Measurements from ENCODE around the gene SGSH.

The SGSH gene

DNA sequence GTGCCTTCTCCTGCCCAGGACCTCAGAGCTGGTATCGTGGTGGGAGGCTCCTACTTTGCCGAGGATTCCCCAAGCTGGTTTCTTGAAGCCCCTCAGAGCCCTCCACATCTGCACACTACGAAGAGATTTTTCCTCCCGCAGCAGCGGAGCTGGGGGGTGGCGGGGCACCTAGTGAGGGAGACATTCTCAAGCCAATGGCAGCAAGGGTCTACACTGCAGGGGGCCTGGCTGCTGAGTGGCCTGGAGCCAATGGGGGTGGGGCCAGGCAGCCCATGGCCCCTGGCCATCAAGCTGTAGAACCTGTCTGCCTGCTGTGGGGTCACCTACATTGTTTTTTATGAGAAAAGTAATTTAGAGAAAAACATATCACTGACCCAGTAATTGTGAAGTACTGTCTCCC lies 5.1 kb upstream of the SGSH start:
- no peak for DNase-seq

GRCh38 chr17:80224683-80225082 lies 4.5 kb upstream of the SGSH start:
- no peak for DNase-seq

DNA sequence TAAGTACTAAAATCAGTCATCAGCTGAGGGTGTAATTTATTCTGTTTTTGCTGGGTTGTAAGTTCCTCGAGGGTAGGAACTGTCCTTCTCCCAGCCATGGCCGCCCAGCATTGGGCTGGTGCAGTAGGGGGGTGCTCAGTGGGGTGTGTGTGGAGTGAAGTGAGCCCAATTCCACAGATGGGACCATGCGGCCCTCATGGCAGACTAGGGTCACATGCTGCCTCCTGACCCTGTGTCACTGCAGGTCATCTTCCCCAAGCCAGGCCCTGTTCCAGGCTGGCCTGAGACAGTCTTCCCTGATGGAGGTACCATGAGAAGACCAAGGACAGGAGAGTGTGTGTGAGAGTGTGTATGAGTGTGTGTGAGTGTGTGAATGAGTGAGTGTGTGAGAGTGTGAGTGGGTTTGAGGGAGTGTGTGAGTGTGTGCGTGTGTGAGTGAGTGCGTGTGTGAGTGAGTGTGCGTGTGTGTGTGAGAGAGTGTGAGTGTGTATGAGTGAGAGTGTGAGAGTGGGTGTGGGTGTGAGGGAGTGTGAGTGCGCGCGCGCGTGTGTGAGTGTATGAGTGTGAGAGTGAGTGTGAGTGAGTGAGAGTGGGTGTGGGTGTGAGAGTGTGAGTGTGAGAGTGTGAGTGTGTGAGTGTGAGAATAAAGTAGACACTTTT lies 3.8 kb upstream of the SGSH start:
- no peak for DNase-seq

- no peak for DNase-seq
Measured at GRCh38 chr17:80223142-80223815, 3.1 kb upstream of the SGSH start.

DNA sequence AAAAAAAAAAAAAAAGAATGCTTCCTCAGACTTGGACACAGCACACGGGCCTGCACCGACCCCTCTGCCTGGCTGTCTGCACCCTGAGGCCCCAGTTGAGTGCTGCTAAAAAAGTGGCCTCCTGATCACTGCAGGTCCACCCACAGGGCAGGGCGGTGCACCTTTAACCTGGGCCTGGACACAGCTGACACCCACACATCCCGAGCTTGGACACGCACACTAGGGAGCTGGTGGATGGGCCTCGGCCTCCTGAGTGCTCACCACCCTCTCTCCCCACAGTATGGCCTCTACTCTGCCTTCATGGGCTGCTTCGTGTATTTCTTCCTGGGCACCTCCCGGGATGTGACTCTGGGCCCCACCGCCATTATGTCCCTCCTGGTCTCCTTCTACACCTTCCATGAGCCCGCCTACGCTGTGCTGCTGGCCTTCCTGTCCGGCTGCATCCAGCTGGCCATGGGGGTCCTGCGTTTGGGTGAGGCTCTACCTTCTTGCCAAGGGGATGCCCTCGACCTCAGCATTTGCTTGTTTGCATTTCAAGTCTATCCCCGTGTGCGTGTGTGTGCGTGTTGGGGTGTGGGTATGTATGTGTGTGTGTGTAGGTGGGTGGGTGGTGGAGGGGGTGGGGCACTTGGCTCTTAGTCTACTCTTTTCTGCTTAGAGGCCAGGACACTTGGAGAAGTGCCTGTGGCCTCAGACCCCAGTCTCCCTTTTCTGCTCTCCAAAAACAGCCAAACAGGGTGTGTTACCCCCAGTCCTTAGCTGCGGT lies 2.4 kb upstream of the SGSH start:
- no peak for DNase-seq

DNA sequence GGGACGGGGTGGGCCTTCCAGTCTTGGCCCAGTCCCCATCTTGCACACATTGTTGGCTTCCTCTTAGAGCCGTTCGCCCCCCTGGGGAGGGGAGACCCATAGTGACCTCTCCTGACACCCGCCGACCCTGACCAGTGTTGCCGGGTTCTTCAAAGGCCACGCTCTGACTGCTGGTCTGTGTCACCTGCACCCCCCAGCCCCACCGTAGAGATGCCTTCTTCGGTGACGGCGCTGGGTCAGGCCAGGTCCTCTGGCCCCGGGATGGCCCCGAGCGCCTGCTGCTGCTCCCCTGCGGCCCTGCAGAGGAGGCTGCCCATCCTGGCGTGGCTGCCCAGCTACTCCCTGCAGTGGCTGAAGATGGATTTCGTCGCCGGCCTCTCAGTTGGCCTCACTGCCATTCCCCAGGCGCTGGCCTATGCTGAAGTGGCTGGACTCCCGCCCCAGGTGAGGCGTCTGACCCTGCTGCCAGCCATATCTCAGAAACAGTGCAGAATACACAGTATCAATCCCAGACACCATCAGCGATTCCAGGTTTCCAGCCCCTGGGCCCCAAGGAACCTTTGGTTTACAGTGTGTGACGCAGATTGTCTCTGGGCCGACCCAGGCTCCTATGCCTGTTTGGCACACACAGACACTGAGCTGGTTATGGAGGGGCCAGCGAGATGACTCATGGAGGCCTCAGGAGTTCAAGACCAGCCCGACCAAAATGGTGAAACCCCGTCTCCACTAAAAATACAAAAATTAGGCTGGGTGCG lies 1.4 kb upstream of the SGSH start:
- no peak for DNase-seq

GRCh38 chr17:80220736-80221215 lies 643 bp upstream of the SGSH start:
- no peak for DNase-seq

GRCh38 chr17:80219763-80220053 lies 425 bp downstream of the SGSH start:
- DNase-seq = no peak

DNA sequence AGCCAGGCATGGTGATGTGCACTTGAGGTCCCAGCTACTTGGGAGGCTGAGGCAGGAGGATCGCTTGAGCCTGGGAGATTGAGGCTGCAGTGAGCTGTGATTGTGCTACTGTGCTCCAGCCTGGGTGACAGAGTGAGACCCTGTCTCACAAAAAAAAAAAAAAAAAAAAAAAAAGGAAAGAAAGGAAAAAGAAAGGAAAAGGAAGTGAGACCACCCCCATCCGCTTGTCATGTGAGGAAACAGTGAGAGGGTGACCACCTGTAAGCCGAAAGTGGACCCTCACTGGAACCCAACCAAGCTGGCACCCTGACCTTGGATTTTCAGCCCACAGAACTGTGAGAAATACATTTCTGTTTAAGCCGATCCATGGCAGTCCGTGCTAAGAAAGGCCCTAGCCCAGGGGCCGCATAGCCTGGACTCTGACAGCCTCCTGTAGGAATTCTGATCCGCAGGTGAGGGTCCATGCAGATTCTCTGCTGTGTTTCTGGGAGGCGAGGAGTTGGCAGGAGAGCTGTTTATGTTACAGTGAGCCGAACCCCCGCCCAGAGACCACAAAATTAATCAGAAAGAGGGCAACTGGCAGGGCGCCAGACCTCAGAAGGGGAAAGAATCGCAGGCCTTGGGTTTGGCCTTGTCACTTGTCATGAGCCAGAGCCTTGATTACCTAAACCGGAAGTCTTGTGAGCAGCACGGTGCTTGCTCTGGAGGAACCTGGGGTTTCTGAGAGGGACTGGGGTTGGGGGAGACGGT lies 945 bp downstream of the SGSH start:
- peak; percentile 48 for DNase-seq

- DNase-seq = no peak
Measured at GRCh38 chr17:80218391-80218790, 1.7 kb downstream of the SGSH start.

DNA sequence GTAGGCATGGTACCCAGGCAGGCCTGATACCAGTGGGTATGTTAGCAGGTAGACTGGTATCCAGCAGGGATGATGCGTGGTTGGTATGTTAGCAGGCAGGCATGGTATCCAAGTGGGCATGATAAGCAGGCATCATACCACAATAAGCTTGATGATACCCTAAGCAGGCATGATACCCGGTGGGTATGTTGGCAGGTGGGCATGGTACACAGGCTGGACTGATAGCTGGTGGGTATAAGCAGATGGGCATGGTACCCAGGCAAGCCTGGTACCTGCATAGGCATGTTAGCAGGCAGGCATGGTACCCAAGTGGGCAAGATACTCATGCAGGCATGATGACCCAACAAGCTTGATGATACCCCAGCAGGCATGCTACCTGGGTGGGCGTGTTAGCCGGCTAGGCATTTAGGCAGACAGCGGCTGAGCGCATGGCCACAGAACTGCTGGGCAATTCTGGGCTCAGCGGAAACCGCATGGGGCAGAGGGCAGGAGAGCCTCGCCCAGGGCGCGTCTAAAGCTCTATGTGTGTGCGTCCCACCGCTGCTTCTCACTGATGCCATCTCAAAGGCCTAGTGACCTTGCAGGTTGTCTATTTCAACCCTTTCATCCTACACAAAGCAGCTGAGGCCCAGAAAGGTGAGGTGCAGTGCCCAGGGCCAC lies 2.3 kb downstream of the SGSH start:
- DNase-seq = no peak

DNA sequence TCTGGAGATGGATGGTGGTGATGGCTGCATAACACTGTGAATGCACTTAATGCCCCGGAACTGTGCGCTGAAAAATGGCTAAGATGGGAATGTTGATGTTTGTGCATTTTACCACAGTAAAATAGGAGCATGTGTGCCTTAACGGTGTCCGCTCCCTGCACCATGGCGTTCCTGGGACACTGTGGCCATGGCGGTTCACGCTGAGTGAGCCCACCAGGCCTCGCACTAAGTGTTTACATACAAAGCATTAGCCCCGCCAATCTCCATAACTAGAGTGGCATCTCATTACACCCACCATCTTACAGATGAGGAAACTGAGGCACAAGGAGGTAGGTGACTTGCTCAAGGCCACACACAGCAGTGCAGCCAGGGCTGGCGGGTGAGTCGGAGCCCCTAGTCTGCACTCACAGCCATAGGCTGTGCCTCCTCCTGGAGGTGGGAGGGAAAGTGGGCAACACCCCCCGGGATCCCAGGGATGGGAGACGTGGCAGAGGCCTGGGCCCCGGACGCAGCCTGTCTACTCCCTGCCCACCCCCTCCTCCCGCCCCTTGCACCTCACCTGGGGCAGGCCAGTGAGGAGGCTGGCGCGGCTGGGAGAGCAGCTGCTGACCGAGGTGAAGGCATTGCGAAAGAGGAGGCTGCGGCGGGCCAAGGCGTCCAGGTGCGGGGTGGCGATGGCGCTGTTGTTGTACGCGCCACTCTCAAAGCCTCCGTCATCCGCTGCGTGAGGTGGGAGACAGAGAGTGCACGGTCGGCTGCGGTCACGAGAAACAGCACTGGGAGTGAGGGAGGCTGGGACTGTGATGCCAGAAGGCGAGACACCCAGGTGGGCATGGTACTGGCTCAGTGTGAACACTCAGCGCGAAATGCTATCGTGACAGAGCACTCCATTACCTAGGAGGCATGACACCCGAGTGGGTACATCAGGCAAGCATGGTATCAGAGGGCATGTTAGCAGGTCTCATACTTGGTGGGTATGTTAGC lies 3.4 kb downstream of the SGSH start:
- no peak for DNase-seq

GRCh38 chr17:80214878-80215210 lies 5.3 kb downstream of the SGSH start:
- no peak for DNase-seq

GRCh38 chr17:80214012-80214877 lies 5.9 kb downstream of the SGSH start:
- no peak for DNase-seq

DNA sequence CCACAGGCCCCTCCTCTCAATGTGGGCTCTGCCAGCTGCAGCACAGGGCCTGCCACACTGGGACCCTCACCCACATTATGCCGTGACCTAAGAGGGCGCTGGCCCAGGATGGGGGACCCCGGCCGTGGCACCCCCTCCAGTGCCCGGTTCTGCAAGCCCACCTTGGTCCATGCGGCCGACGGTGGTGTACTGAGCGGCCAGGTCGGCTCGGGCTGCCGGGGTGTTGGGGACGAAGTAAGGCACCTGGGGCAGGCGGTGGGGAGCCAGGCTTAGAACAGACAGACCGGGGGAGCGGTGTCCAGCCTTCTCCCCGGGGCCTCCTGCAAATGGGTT lies 6.5 kb downstream of the SGSH start:
- DNase-seq = no peak

DNA sequence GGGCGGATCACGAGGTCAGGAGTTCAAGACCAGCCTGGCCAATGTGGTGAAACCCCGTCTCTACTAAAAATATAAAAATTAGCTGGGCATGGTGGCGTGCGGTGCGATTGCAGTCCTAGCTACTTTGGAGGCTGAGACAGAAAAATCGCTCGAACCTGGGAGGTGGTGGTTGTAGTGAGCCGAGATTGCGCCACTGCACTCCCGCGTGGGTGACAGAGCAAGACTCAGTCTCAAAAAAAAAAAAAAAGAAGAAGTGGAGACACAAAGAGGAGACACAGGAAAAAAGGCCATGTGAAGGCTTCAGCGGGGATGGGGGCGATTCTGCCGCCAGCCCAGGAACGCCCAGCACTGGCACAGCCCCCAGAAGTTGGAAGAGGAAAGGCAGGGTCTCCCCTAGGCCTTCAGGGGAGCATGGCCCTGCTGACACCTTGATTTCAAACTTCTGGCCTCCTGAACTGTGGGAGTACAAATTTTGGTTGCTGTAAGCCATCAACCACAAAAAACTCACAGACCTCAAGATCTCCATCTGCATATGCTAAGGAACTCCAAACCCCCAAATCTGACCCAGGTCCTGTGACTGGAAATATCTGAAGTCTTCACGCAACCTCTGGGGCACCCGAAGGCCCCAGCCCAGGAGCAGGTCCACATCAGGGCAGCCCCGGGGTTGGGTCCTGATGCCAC lies 7.0 kb downstream of the SGSH start:
- no peak for DNase-seq

DNA sequence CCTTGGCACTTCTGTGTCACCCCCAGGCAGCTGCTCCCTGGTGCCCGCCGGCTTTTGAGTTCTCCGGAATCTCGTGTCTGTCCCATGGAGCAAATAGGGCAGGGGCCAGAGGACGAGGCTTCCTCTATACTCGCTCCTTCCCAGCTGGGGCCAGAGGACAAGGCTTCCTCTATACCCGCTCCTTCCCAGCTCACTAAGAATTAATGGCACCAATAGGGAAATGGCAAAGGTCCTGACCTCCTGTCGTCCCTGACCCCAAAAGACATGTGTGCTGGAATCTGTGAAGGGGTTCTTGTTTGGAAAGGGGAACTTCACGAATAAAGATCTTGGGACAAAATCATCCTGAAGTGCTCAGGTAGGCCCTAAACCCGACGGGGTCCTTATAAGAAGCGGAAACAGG lies 7.6 kb downstream of the SGSH start:
- no peak for DNase-seq

DNA sequence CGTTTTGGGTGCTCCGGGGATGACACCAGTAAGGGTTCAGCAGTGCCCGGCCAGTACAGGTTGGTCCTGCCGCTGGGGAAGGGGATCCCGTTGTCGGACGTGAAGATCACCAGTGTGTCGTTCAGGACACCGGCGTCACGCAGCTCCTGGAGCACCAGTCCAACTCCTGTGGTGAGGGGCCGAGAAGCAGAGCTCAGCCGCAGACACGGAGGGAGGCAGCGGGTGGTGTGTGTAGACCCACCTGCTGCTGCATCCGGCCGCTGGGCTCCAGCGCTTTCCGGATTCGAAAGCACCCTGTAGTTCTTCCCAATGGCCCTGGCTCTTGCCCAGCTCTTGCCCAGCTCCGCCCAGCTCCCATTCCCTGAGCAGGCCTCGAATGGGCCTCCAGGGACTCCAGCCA lies 8.0 kb downstream of the SGSH start:
- no peak for DNase-seq

- DNase-seq = no peak
Measured at GRCh38 chr17:80210348-80211108, 9.6 kb downstream of the SGSH start.

All from NCI-H2029 (cell line).